Caco-2 (cell line): ENCODE measurements around the gene CCNQ. TPM values are rescaled to one million over a fixed set of nuclear protein-coding genes. Genes with fewer than 3 reads are reported as not detected.
A peak's percentile ranks its signal among the peaks of the same experiment; 100 is the strongest.

Source experiments
- BruUV-seq: library from RNA; stranded (reverse); fragments of 400-500 nt; replicated peaks from 2 replicates; lab custom pipeline; 2021; lab: Mats Ljungman, UMichigan
- CTCF ChIA-PET: fragments of 300-600 bp; sonication (Branson Sonifier 250); formaldehyde crosslinking; loops from one replicate; lab custom pipeline; 2022; ENCODE audit warnings: antibody characterized with exemption; lab: Charles Lee
- POLR2A ChIA-PET: fragments of 300-600 bp; sonication (Branson Sonifier 250); formaldehyde crosslinking; loops from one replicate; lab custom pipeline; 2022; ENCODE audit warnings: antibody characterized with exemption; lab: Charles Lee
- DNase-seq, 2 experiments: peaks; one replicate each; pipeline versions ENCODE4 v3.0.0 to v3.0.0-alpha.2; 2020 to 2022
- H3K27me3 ChIP-seq: replicated peaks from 2 replicates; pipeline ENCODE4 v1.6.0; 2011; ENCODE audit warnings: low read length; ENCODE audit not compliant: control insufficient read depth, insufficient read depth
- H3K36me3 ChIP-seq: 2 replicates; pipeline ENCODE4 v1.5.1; 2011; ENCODE audit warnings: low read length; ENCODE audit not compliant: control insufficient read depth, insufficient read depth
- H3K4me1 ChIP-seq: fragments of 250-450 bp; sonication (Bioruptor Pico); 2 replicates; pipeline ENCODE4 v1.5.1; 2020; ENCODE audit warnings: mild to moderate bottlenecking
- H3K4me3 ChIP-seq: 2 replicates; pipeline ENCODE4 v1.5.1; 2011; ENCODE audit warnings: low read depth, mild to moderate bottlenecking, control low read depth, low read length
- H3K9me3 ChIP-seq: fragments of 250-450 bp; sonication (Bioruptor Pico); 2 replicates; pipeline ENCODE4 v1.5.1; 2020; ENCODE audit warnings: mild to moderate bottlenecking, moderate library complexity
- H3K27ac Mint-ChIP-seq: one replicate; pipeline ENCODE4 v1.8.0; 2022; ENCODE audit warnings: mixed read lengths; ENCODE audit not compliant: unreplicated experiment
- H3K27me3 Mint-ChIP-seq: one replicate; pipeline ENCODE4 v1.8.0; 2022; ENCODE audit warnings: mixed read lengths; ENCODE audit not compliant: insufficient read depth, unreplicated experiment
- H3K36me3 Mint-ChIP-seq: one replicate; pipeline ENCODE4 v1.8.0; 2022; ENCODE audit warnings: mild to moderate bottlenecking, mixed read lengths; ENCODE audit not compliant: insufficient read depth, unreplicated experiment
- H3K4me1 Mint-ChIP-seq: one replicate; pipeline ENCODE4 v1.8.0; 2022; ENCODE audit warnings: low read depth, mixed read lengths; ENCODE audit not compliant: unreplicated experiment
- H3K4me3 Mint-ChIP-seq: one replicate; pipeline ENCODE4 v1.8.0; 2022; ENCODE audit warnings: mild to moderate bottlenecking, moderate library complexity, mixed read lengths; ENCODE audit not compliant: unreplicated experiment
- H3K9me3 Mint-ChIP-seq: one replicate; pipeline ENCODE4 v1.8.0; 2022; ENCODE audit warnings: mixed read lengths; ENCODE audit not compliant: unreplicated experiment
- intact Hi-C: fragments of 100-400 bp; cut with micrococcal nuclease; formaldehyde crosslinking; loops from one replicate; pipeline ENCODE4 v1.10.0; 2022; ENCODE audit not compliant: unreplicated experiment
- total RNA-seq: library from RNA; stranded (reverse); gene quantifications from 2 replicates; pipeline ENCODE4 v1.2.3, GENCODE V29; 2022
- TF ChIP-seq, protein P1 (sequence below), 2 experiments: fragments of 200-600 bp in 1 of 2; IDR thresholded peaks; 1 replicate in 1 of 2; 2 replicates in 1 of 2; pipeline versions ENCODE4 v1.5.1 to v1.8.0; 2011 to 2022; ENCODE audit warnings: antibody characterized with exemption in 1 of 2, control low read depth in 1 of 2, inconsistent platforms in 1 of 2, low read depth in 1 of 2, low read length in 1 of 2, mild to moderate bottlenecking in 1 of 2, moderate library complexity in 1 of 2; ENCODE audit not compliant: insufficient read depth in 1 of 2, severe bottlenecking in 1 of 2, unreplicated experiment in 1 of 2

CCNQ gene
- total RNA-seq, 1 experiment from 2014 or later = 23.8 TPM

DNA sequence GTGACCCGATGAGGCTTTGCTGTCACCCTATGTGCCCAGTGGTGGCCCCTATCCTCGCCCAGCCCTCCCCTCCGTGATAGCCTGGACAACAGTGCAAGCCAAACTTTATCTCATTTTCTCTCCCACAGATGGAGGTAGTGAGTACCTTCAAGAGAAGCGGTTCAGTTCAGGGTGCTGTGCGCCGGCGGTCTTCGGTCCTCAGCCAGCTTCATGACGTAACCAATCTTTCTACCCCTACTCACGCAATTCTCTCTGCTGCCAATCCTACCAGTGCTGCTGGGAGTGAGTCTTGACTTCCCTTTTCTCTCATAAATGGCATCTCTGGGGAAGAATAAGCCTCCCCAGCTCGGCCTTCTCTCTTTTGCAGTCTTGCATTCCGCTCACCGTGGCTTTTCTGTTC is 29.5 kb downstream of the CCNQ start:
- Mint-ChIP-seq H3K9me3 (no peaks in the 10 kb centered on the region), H3K4me1 (no peaks in the 10 kb centered on the region), H3K36me3 (no peaks in the 10 kb centered on the region), H3K27me3 (no peaks in the 10 kb centered on the region), H3K4me3 (no peak overlapping the region), H3K27ac (no peak overlapping the region)
- TF ChIP-seq, protein P1, sequence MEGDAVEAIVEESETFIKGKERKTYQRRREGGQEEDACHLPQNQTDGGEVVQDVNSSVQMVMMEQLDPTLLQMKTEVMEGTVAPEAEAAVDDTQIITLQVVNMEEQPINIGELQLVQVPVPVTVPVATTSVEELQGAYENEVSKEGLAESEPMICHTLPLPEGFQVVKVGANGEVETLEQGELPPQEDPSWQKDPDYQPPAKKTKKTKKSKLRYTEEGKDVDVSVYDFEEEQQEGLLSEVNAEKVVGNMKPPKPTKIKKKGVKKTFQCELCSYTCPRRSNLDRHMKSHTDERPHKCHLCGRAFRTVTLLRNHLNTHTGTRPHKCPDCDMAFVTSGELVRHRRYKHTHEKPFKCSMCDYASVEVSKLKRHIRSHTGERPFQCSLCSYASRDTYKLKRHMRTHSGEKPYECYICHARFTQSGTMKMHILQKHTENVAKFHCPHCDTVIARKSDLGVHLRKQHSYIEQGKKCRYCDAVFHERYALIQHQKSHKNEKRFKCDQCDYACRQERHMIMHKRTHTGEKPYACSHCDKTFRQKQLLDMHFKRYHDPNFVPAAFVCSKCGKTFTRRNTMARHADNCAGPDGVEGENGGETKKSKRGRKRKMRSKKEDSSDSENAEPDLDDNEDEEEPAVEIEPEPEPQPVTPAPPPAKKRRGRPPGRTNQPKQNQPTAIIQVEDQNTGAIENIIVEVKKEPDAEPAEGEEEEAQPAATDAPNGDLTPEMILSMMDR (IDR thresholded peaks at IDR 0.05; ENCODE audit: insufficient read depth in 1 of 2, low read depth in 1 of 2, low read length in 1 of 2, severe bottlenecking in 1 of 2, unreplicated experiment in 1 of 2) = no peak
- Histone ChIP-seq H3K4me3 (no peak overlapping the region), H3K27me3 (no peaks in the 10 kb centered on the region), H3K9me3 (no peaks in the 10 kb centered on the region), H3K4me1 (no peaks in the 10 kb centered on the region), H3K36me3 (no peaks in the 10 kb centered on the region)
- ChIA-PET POLR2A (no interaction called here), CTCF (interaction anchor here (0.9 to 1.5 kb wide), 2 partner anchors 9 to 99 kb away, joined by 3 read pairs; no protein-coding TSS in a partner anchor)
- DNase-seq = no peak
- BruUV-seq = no TSS peak
- intact Hi-C loops = no loop called here

DNA sequence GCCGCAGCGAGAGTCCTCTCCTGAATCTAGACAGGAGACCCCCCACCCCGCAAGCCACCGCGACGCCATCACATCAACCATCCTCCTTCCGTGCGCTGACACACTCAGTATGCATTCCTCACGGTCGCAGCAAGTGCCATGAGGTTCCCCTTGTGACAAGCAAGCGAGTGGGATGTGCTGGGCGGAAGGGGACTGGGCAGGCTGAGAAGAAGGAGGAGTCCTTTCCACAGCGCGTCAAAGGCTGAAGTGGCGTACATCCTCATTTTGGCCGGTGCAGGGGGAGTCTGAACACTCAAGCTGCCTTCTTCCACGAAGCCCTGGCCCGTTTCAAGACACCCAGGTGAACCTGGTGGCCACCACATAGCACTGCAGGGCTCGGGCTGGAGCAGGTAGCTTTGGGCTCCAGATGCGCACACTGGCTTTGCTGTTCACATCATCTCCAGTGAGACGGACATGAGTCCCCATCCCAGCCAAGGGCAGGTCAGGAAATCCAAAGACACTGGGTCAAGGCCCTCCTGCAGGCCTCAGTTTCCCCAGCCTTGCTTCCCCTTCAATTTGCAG is 30.4 kb downstream of the CCNQ start:
- Mint-ChIP-seq H3K4me3 (no peak overlapping the region), H3K9me3 (no peaks in the 10 kb centered on the region), H3K4me1 (no peaks in the 10 kb centered on the region), H3K36me3 (no peaks in the 10 kb centered on the region), H3K27me3 (no peaks in the 10 kb centered on the region), H3K27ac (no peak overlapping the region)
- no peak overlapping the region for H3K4me3 ChIP-seq
- H3K27me3 ChIP-seq = no peaks in the 10 kb centered on the region
- intact Hi-C loops = no loop called here
- no TSS peak for BruUV-seq
- no peaks in the 10 kb centered on the region for H3K9me3 ChIP-seq
- no peak for DNase-seq
- TF ChIP-seq, protein P1 (IDR thresholded peaks at IDR 0.05; ENCODE audit: insufficient read depth in 1 of 2, low read depth in 1 of 2, low read length in 1 of 2, severe bottlenecking in 1 of 2, unreplicated experiment in 1 of 2) = peak in 1 of 2 experiments; percentile 6
- ChIA-PET POLR2A (no interaction called here), CTCF (interaction anchor here (1.5 kb wide), 1 partner anchor 100 kb away, joined by 3 read pairs; no protein-coding TSS in a partner anchor)
- H3K36me3 ChIP-seq = no peaks in the 10 kb centered on the region
- H3K4me1 ChIP-seq = no peaks in the 10 kb centered on the region

DNA sequence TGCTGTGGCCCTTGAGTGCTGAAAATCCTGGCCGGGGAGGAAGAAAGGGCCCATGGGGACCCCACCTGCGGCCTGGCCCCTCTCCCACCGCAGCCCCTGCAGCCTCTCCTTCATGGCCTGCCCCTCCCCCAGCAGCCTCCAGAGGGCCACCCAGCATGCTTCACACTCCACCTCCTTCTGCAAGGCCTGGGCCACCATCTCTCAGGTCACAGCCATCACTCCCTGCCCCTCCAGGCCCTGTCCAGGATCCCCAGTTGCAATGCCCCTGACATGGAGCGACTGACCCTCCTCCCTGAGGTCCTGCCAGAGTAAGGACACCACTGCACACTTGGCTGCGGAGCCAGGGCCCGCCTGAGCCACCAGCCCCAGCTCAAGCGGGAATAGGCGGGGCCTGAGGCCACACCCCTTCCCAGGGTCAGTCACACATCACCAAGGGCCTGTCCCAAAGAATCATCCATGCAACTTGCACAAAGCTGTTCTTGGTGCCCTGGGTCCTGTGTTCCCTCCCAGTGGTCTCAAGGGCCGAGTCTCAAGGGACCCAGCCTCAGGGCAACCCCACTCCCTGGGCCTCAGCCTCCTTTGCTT is 32.9 kb downstream of the CCNQ start:
- no peak overlapping the region for H3K27ac Mint-ChIP-seq
- no peaks in the 10 kb centered on the region for H3K36me3 Mint-ChIP-seq
- H3K4me3 ChIP-seq = no peak overlapping the region
- H3K36me3 ChIP-seq = no peaks in the 10 kb centered on the region
- H3K4me1 ChIP-seq = no peaks in the 10 kb centered on the region
- H3K27me3 Mint-ChIP-seq = no peaks in the 10 kb centered on the region
- H3K4me3 Mint-ChIP-seq = no peak overlapping the region
- BruUV-seq = no TSS peak
- H3K9me3 Mint-ChIP-seq = no peaks in the 10 kb centered on the region
- H3K9me3 ChIP-seq = no peaks in the 10 kb centered on the region
- POLR2A ChIA-PET = no interaction called here
- H3K4me1 Mint-ChIP-seq = no peaks in the 10 kb centered on the region
- no peak for DNase-seq
- intact Hi-C loops = no loop called here
- CTCF ChIA-PET = no interaction called here
- no peaks in the 10 kb centered on the region for H3K27me3 ChIP-seq
- TF ChIP-seq, protein P1 (IDR thresholded peaks at IDR 0.05; ENCODE audit: insufficient read depth in 1 of 2, low read depth in 1 of 2, low read length in 1 of 2, severe bottlenecking in 1 of 2, unreplicated experiment in 1 of 2) = no peak
